HepG2 (cell line): ENCODE measurements around the gene IGF2BP1. TPM values are rescaled to one million over a fixed set of nuclear protein-coding genes. Genes with fewer than 3 reads are reported as not detected.

ENCODE experiments used
- ATF1 ChIP-seq: IDR thresholded peaks from 2 replicates; pipeline ENCODE4 v1.6.1; 2016; ENCODE audit warnings: mild to moderate bottlenecking, control low read depth
- KAT7 ChIP-seq: IDR thresholded peaks from 2 replicates; pipeline ENCODE4 v1.6.1; 2018; ENCODE audit warnings: borderline replicate concordance, missing compliant biosample characterization
- MIXL1 ChIP-seq: IDR thresholded peaks from 2 replicates; pipeline ENCODE4 v1.6.1; 2016
- MXD4 ChIP-seq: IDR thresholded peaks from 2 replicates; pipeline ENCODE4 v1.6.1; 2016; ENCODE audit warnings: mild to moderate bottlenecking, missing biosample characterization, missing genetic modification reagents
- PITX1 ChIP-seq: sonication (generic); formaldehyde crosslinking; IDR thresholded peaks from 2 replicates; pipeline ENCODE4 v1.5.1; 2020; ENCODE audit warnings: mild to moderate bottlenecking, missing genetic modification reagents
- SAP130 ChIP-seq: IDR thresholded peaks from 2 replicates; pipeline ENCODE4 v1.6.1; 2016; ENCODE audit warnings: low read depth
- SRSF1 ChIP-seq: fragments of 200-400 bp; formaldehyde crosslinking; optimal IDR thresholded peaks from 2 replicates; pipeline ENCODE3; 2017; ENCODE audit warnings: mild to moderate bottlenecking, low read depth, low read length, moderate library complexity
- TEAD3 ChIP-seq: optimal IDR thresholded peaks from 2 replicates; pipeline ENCODE3; 2016; ENCODE audit warnings: borderline replicate concordance
- ZMYM2 ChIP-seq: sonication (generic); formaldehyde crosslinking; IDR thresholded peaks from 2 replicates; pipeline ENCODE4 v1.8.0; 2022; ENCODE audit warnings: mild to moderate bottlenecking, missing genetic modification reagents
- ZNF33A ChIP-seq: sonication (generic); formaldehyde crosslinking; IDR thresholded peaks from 2 replicates; pipeline ENCODE4 v1.5.1; 2020; ENCODE audit warnings: missing genetic modification reagents, mild to moderate bottlenecking, moderate library complexity, borderline replicate concordance
- ZNF33B ChIP-seq: sonication (generic); formaldehyde crosslinking; IDR thresholded peaks from 2 replicates; pipeline ENCODE4 v1.5.1; 2020; ENCODE audit warnings: mild to moderate bottlenecking, missing genetic modification reagents
- ZNF44 ChIP-seq: sonication (generic); formaldehyde crosslinking; IDR thresholded peaks from 2 replicates; pipeline ENCODE4 v1.5.1; 2020; ENCODE audit warnings: mild to moderate bottlenecking, missing genetic modification reagents
- ZNF629 ChIP-seq: sonication (generic); formaldehyde crosslinking; conservative IDR thresholded peaks from 2 replicates; pipeline ENCODE4 v1.5.0; 2020; ENCODE audit warnings: missing genetic modification reagents
- polyA plus RNA-seq, 8 experiments: library from polyadenylated mRNA; depleted of rRNA in 3 of 8; stranded (reverse) in 7 of 8; unstranded in 1 of 8; fragments of >200 nt; fragmentation: Illumina TruSeq in 4 of 8; extraction: Trizol in 4 of 8; gene quantifications; 2 replicates each; pipeline versions ENCODE4 v1.2.1 to v1.2.3, GENCODE V29; 2011 to 2016; ENCODE audit warnings: low read depth in 4 of 8, missing spikeins in 1 of 8, mixed read lengths in 1 of 8; ENCODE audit not compliant: insufficient read depth in 1 of 8
- total RNA-seq, 5 experiments: library from RNA; depleted of rRNA; stranded (reverse); fragments of >200 nt; fragmentation: Illumina TruSeq; extraction: Trizol; gene quantifications; 2 replicates each; pipeline ENCODE4 v1.2.3, GENCODE V29; 2016; ENCODE audit warnings: low read depth in 1 of 5
- TF ChIP-seq, protein P1 (sequence below): sonication (generic); formaldehyde crosslinking; IDR thresholded peaks from 2 replicates; pipeline ENCODE4 v1.5.1; 2020; ENCODE audit warnings: missing genetic modification reagents, mild to moderate bottlenecking, borderline replicate concordance
- TF ChIP-seq, protein P2 (sequence below): sonication (generic); formaldehyde crosslinking; IDR thresholded peaks from 2 replicates; pipeline ENCODE4 v1.5.1; 2020; ENCODE audit warnings: missing genetic modification reagents, mild to moderate bottlenecking, borderline replicate concordance
- TF ChIP-seq, protein P3 (sequence below): sonication (generic); formaldehyde crosslinking; IDR thresholded peaks from 2 replicates; pipeline ENCODE4 v1.4.0; 2020; ENCODE audit warnings: missing genetic modification reagents, borderline replicate concordance

IGF2BP1 gene
- total and polyA plus RNA-seq, 2 of the 13 experiments (the other 11 are each of a cell fraction or from before 2014, with no cell fraction given), result 29.7 to 75.1 TPM

DNA sequence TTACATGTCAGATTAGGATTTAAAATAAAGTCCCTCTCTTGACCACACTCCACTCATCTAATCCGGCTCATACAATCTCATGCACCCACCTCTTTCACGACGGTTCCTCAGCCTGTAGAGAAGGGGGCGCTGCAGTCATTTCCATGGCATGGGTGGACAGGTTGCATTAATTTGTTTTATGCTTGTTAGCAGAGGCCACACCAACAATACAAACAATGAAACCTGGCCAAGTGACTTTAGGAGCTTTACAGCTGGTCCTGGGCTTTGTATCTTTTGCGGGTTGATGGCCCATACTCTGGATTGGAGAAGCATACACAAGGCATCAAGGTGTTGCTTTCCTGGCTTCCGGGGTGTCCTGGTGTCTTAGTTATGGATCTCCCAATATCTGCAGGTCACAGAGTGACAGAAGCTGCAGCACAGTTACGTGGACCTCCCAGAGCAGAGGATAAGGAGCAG is 42.9 kb upstream of the IGF2BP1 start (continued):
- TF ChIP-seq TEAD3 (peak; percentile 28), KAT7 (0 out of 2 replicates have a peak, but pooled peaks have one; percentile 33), SAP130 (CRISPR knock-in tag) (peak; percentile 73), MXD4 (CRISPR knock-in tag) (0 out of 2 replicates have a peak, but pooled peaks have one; percentile 34), ZNF33A (CRISPR knock-in tag) (no peak), ZNF629 (CRISPR knock-in tag) (peak; percentile 68), ZNF33B (peak; percentile 80; the same call in 1 of the 2 replicates), ZMYM2 (CRISPR knock-in tag) (no peak), MIXL1 (CRISPR knock-in tag) (peak; percentile 96), ZNF44 (CRISPR knock-in tag) (0 out of 2 replicates have a peak, but pooled peaks have one; percentile 71), PITX1 (CRISPR knock-in tag) (peak; percentile 65; the same call in 1 of the 2 replicates), SRSF1 (no peak), ATF1 (CRISPR knock-in tag) (no peak)
- TF ChIP-seq, protein P1, sequence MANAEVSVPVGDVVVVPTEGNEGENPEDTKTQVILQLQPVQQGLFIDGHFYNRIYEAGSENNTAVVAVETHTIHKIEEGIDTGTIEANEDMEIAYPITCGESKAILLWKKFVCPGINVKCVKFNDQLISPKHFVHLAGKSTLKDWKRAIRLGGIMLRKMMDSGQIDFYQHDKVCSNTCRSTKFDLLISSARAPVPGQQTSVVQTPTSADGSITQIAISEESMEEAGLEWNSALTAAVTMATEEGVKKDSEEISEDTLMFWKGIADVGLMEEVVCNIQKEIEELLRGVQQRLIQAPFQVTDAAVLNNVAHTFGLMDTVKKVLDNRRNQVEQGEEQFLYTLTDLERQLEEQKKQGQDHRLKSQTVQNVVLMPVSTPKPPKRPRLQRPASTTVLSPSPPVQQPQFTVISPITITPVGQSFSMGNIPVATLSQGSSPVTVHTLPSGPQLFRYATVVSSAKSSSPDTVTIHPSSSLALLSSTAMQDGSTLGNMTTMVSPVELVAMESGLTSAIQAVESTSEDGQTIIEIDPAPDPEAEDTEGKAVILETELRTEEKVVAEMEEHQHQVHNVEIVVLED, result peak; percentile 40; the same call in 1 of the 2 replicates
- TF ChIP-seq, protein P2, sequence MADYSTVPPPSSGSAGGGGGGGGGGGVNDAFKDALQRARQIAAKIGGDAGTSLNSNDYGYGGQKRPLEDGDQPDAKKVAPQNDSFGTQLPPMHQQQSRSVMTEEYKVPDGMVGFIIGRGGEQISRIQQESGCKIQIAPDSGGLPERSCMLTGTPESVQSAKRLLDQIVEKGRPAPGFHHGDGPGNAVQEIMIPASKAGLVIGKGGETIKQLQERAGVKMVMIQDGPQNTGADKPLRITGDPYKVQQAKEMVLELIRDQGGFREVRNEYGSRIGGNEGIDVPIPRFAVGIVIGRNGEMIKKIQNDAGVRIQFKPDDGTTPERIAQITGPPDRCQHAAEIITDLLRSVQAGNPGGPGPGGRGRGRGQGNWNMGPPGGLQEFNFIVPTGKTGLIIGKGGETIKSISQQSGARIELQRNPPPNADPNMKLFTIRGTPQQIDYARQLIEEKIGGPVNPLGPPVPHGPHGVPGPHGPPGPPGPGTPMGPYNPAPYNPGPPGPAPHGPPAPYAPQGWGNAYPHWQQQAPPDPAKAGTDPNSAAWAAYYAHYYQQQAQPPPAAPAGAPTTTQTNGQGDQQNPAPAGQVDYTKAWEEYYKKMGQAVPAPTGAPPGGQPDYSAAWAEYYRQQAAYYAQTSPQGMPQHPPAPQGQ (CRISPR knock-in tag), result no peak
- TF ChIP-seq, protein P3, sequence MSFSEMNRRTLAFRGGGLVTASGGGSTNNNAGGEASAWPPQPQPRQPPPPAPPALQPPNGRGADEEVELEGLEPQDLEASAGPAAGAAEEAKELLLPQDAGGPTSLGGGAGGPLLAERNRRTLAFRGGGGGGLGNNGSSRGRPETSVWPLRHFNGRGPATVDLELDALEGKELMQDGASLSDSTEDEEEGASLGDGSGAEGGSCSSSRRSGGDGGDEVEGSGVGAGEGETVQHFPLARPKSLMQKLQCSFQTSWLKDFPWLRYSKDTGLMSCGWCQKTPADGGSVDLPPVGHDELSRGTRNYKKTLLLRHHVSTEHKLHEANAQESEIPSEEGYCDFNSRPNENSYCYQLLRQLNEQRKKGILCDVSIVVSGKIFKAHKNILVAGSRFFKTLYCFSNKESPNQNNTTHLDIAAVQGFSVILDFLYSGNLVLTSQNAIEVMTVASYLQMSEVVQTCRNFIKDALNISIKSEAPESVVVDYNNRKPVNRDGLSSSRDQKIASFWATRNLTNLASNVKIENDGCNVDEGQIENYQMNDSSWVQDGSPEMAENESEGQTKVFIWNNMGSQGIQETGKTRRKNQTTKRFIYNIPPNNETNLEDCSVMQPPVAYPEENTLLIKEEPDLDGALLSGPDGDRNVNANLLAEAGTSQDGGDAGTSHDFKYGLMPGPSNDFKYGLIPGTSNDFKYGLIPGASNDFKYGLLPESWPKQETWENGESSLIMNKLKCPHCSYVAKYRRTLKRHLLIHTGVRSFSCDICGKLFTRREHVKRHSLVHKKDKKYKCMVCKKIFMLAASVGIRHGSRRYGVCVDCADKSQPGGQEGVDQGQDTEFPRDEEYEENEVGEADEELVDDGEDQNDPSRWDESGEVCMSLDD (CRISPR knock-in tag), result 0 out of 2 replicates have a peak, but pooled peaks have one; percentile 24
- TF ChIP-seq, all 625 proteins: peak for 110
